Right lobe of liver (tissue), 6 donors: ENCODE measurements around the gene NCOA6. TPM values are rescaled to one million over a fixed set of nuclear protein-coding genes. Genes with fewer than 3 reads are reported as not detected.

Experiments
- ATAC-seq, 4 donors: fragments of 200-7000 bp; cut with Tn5 transposase; one replicate each; pipeline ENCODE4 v1.9.1; 2020; ENCODE audit warnings: mild to moderate bottlenecking in 4 of 4, moderate library complexity in 4 of 4
- DNase-seq, 3 donors: peaks; one replicate each; pipeline ENCODE4 v3.0.0-alpha.2; 2020
- H3K27ac ChIP-seq, 3 donors: fragments of 200-600 bp; one replicate each; pipeline ENCODE4 v1.8.0; 2022
- H3K27me3 ChIP-seq, 2 donors: fragments of 200-600 bp; one replicate each; pipeline ENCODE4 v1.8.0; 2022
- H3K36me3 ChIP-seq, 4 donors: fragments of 200-600 bp; sonication (generic) in 1 of 4; one replicate each; pipeline versions ENCODE4 v1.5.1 to v1.8.0; 2017 to 2022; ENCODE audit warnings: control low read depth in 1 of 4
- H3K4me1 ChIP-seq, 4 donors: fragments of 200-600 bp; sonication (generic) in 1 of 4; one replicate each; pipeline versions ENCODE4 v1.5.1 to v1.8.0; 2017 to 2022; ENCODE audit warnings: control low read depth in 1 of 4
- H3K4me3 ChIP-seq, 3 donors: fragments of 200-600 bp; one replicate each; pipeline ENCODE4 v1.8.0; 2022
- H3K9me3 ChIP-seq, 4 donors: fragments of 200-600 bp; sonication (generic) in 1 of 4; one replicate each; pipeline versions ENCODE4 v1.5.1 to v1.8.0; 2017 to 2022; ENCODE audit warnings: control low read depth in 1 of 4
- CTCF ChIP-seq, 4 donors: fragments of 200-600 bp in 3 of 4; fragments of 450-650 bp in 1 of 4; IDR thresholded peaks; one replicate each; pipeline versions ENCODE4 v1.5.1 to v1.8.0; 2016 to 2022; ENCODE audit warnings: antibody characterized with exemption in 4 of 4, mild to moderate bottlenecking in 2 of 4
- POLR2A ChIP-seq: fragments of 450-650 bp; IDR thresholded peaks from one replicate; pipeline ENCODE4 v1.6.1; 2017; ENCODE audit warnings: antibody characterized with exemption, mild to moderate bottlenecking
- WGBS: methylation state at CpG from one replicate; pipeline ENCODE4 v1.1.6; 2018; ENCODE audit warnings: low coverage, low lambda C conversion rate; ENCODE audit not compliant: insufficient coverage; ENCODE audit errors: missing lambda C conversion rate; 5-methylcytosine and 5-hydroxymethylcytosine counted together
- intact Hi-C, 2 donors: fragments of 100-400 bp; cut with DNase I; formaldehyde crosslinking; loops; one replicate each; pipeline versions ENCODE4 v1.11.2 to v1.14.1; 2022
- total RNA-seq, 6 experiments: library from RNA; depleted of rRNA in 2 of 6; stranded (reverse); fragments of >200 nt in 2 of 6; fragmentation: NEBNext Ultra II Directional in 3 of 6; extraction: Animal tissue kit (Norgen Biotek cat#: 25700) in 3 of 6; gene quantifications; one replicate each; pipeline versions ENCODE4 v1.1.0 to v1.2.4, GENCODE V29; 2016 to 2023
- donor health status: DM: no; HTN: yes; CAD: no.
- donor health status: DM: no; HTN: no; CAD: no.
- donor health status: DM: no; HTN: no; CAD: no.
- donor health status: DM: no; HTN: yes; CAD: no.
- donor health status: DM: no; HTN: yes; CAD: no.

Gene NCOA6
- total RNA-seq, 6 experiments from 2014 or later = 10.0 to 12.9 (median 11.1) TPM

GRCh38 chr20:34834459-34834893 lies 9.0 kb upstream of the NCOA6 start:
- no peaks in the 10 kb centered on the region for H3K9me3 ChIP-seq
- intact Hi-C loops = no loop called here
- H3K27ac ChIP-seq = no peak overlapping the region
- no peaks in the 10 kb centered on the region for H3K36me3 ChIP-seq
- H3K4me3 ChIP-seq = no peak overlapping the region
- ATAC-seq (peak; percentile 37 to 71 (median 57)), DNase-seq (no peak)
- 17% methylated on average over 6 of the region's 6 CpGs for WGBS
- H3K4me1 ChIP-seq = no peaks in the 10 kb centered on the region
- peak; percentile 34 to 54 (median 45) for TF ChIP-seq CTCF (IDR thresholded peaks at IDR 0.05)
- no peak for TF ChIP-seq POLR2A
- H3K27me3 ChIP-seq = no peaks in the 10 kb centered on the region

GRCh38 chr20:34831936-34832335 lies 6.5 kb upstream of the NCOA6 start:
- TF ChIP-seq POLR2A = no peak
- TF ChIP-seq CTCF (IDR thresholded peaks at IDR 0.05) = no peak
- ATAC-seq (no peak), DNase-seq (no peak)
- Histone ChIP-seq H3K27me3 (no peaks in the 10 kb centered on the region), H3K4me1 (no peaks in the 10 kb centered on the region), H3K36me3 (no peaks in the 10 kb centered on the region), H3K9me3 (no peaks in the 10 kb centered on the region), H3K27ac (no peak overlapping the region), H3K4me3 (no peak overlapping the region)
- intact Hi-C loops = no loop called here
- 38% methylated on average over 5 of the region's 5 CpGs for WGBS

GRCh38 chr20:34829191-34829590 lies 3.7 kb upstream of the NCOA6 start:
- no peaks in the 10 kb centered on the region for H3K36me3 ChIP-seq
- no peaks in the 10 kb centered on the region for H3K27me3 ChIP-seq
- intact Hi-C loops = no loop called here
- no peak overlapping the region for H3K4me3 ChIP-seq
- no peak for TF ChIP-seq CTCF (IDR thresholded peaks at IDR 0.05)
- TF ChIP-seq POLR2A = no peak
- WGBS = 68% methylated on average over 3 of the region's 3 CpGs
- no peak overlapping the region for H3K27ac ChIP-seq
- ATAC-seq (no peak), DNase-seq (no peak)
- H3K4me1 ChIP-seq = peaks cover 0 to 5% (median under 1%) of the 10 kb centered on the region in 4 donors
- H3K9me3 ChIP-seq = no peaks in the 10 kb centered on the region

- no peaks in the 10 kb centered on the region for H3K36me3 ChIP-seq
- ATAC-seq (peak; percentile 56 to 73 (median 66)), DNase-seq (peak; percentile 71 to 72 (median 72))
- H3K4me1 ChIP-seq = peaks cover 0 to 29% (median 5%) of the 10 kb centered on the region in 4 donors
- H3K27ac ChIP-seq = peak overlapping the region; percentile 72 to 94 (median 90)
- intact Hi-C loops = no loop called here
- H3K27me3 ChIP-seq = no peaks in the 10 kb centered on the region
- peak overlapping the region; percentile 82 to 94 (median 88) for H3K4me3 ChIP-seq
- H3K9me3 ChIP-seq = no peaks in the 10 kb centered on the region
- peak; percentile 53 for TF ChIP-seq POLR2A
- TF ChIP-seq CTCF (IDR thresholded peaks at IDR 0.05) = no peak
- 0% methylated on average over 6 of the region's 68 CpGs for WGBS
Measured at GRCh38 chr20:34824806-34825529, 483 bp downstream of the NCOA6 start.
